OCI-LY3 (cell line): ENCODE measurements around the gene UMAD1.

Experiments used
- H2AFZ ChIP-seq: fragments of 200-600, 300-600 bp; shearing (Covaris generic); 2 replicates; pipeline ENCODE4 v1.6.0; 2014; ENCODE audit warnings: antibody characterized with exemption, low read depth, low read length
- H3K27ac ChIP-seq: fragments of 200-600, 300-600 bp; sonication (generic); 2 replicates; pipeline ENCODE4 v1.5.1; 2014; ENCODE audit warnings: mild to moderate bottlenecking, low read length, moderate library complexity, mixed read lengths
- H3K27me3 ChIP-seq: fragments of 200-600, 300-600 bp; sonication (generic); 2 replicates; pipeline ENCODE4 v1.6.1; 2014; ENCODE audit warnings: low read depth, low read length, mixed read lengths
- H3K36me3 ChIP-seq: fragments of 200-600, 300-600 bp; sonication (generic); replicated peaks from 2 replicates; pipeline ENCODE3; 2014; ENCODE audit warnings: low read depth, low read length, mixed read lengths
- H3K4me1 ChIP-seq: fragments of 300-600, 200-600 bp; sonication (generic); 2 replicates; pipeline ENCODE4 v1.6.1; 2014; ENCODE audit warnings: low read length, mixed read lengths
- H3K4me2 ChIP-seq: fragments of 200-600, 300-600 bp; sonication (generic); 2 replicates; pipeline ENCODE4 v1.6.1; 2014; ENCODE audit warnings: low read length, mixed read lengths
- H3K4me3 ChIP-seq: fragments of 300-600, 200-600 bp; sonication (generic); 2 replicates; pipeline ENCODE4 v1.5.1; 2014; ENCODE audit warnings: antibody characterized with exemption, mild to moderate bottlenecking, low read length, moderate library complexity
- H3K79me2 ChIP-seq: fragments of 300-600, 200-600 bp; shearing (Covaris generic); 2 replicates; pipeline ENCODE4 v1.6.1; 2014; ENCODE audit warnings: mild to moderate bottlenecking, low read length, mixed read lengths
- H3K9ac ChIP-seq: fragments of 300-600, 200-600 bp; shearing (Covaris generic); 2 replicates; pipeline ENCODE4 v1.6.0; 2014; ENCODE audit warnings: mild to moderate bottlenecking, low read length, moderate library complexity
- H3K9me3 ChIP-seq: fragments of 200-600, 300-600 bp; shearing (Covaris generic); 2 replicates; pipeline ENCODE4 v1.6.1; 2014; ENCODE audit warnings: low read length, mixed read lengths; ENCODE audit not compliant: insufficient read depth
- H4K20me1 ChIP-seq: fragments of 200-600, 300-600 bp; sonication (generic); 2 replicates; pipeline ENCODE4 v1.6.1; 2016; ENCODE audit warnings: low read length, mixed read lengths; ENCODE audit not compliant: insufficient read depth
- EZH2phosphoT487 ChIP-seq: fragments of 200-600 bp; shearing (Covaris generic); IDR thresholded peaks from 2 replicates; pipeline ENCODE4 v1.6.1; 2018; ENCODE audit warnings: antibody characterized with exemption, mixed run types, low read depth
- TF ChIP-seq, protein P1 (sequence below): fragments of 200-600, 300-600 bp; sonication (generic); IDR thresholded peaks from 2 replicates; pipeline ENCODE4 v1.5.1; 2014; ENCODE audit warnings: antibody characterized with exemption, low read length, low read depth

Gene UMAD1

DNA sequence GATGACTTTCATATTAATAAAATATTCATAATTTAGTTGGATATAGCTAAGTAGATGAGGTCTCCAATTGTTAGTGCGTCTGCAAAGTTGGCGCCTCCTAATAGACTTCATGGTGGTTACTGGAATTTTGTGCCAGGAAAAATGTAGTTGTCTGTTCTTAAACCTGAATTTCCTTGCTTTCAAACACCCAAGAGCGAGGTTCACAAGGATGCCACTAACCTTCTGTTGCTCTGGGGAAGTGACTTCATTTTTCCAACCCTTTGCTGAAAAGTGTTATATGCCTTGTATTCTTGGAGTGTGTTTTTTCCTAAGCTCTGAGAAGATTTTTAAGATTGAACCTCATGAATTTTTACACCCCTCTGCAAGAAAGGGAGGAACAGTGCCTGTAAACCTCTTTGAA is 229.1 kb downstream of the UMAD1 start:
- Histone ChIP-seq H3K4me1 (peaks cover 14% of the 10 kb centered on the region), H3K9ac (no peak overlapping the region), H3K36me3 (no peaks in the 10 kb centered on the region), H3K4me3 (no peak overlapping the region), H3K79me2 (no peaks in the 10 kb centered on the region), H3K27me3 (no peaks in the 10 kb centered on the region), H3K4me2 (no peak overlapping the region), H2AFZ (no peak overlapping the region), H3K27ac (no peak overlapping the region), H4K20me1 (no peaks in the 10 kb centered on the region), H3K9me3 (no peaks in the 10 kb centered on the region)
- TF ChIP-seq, protein P1, sequence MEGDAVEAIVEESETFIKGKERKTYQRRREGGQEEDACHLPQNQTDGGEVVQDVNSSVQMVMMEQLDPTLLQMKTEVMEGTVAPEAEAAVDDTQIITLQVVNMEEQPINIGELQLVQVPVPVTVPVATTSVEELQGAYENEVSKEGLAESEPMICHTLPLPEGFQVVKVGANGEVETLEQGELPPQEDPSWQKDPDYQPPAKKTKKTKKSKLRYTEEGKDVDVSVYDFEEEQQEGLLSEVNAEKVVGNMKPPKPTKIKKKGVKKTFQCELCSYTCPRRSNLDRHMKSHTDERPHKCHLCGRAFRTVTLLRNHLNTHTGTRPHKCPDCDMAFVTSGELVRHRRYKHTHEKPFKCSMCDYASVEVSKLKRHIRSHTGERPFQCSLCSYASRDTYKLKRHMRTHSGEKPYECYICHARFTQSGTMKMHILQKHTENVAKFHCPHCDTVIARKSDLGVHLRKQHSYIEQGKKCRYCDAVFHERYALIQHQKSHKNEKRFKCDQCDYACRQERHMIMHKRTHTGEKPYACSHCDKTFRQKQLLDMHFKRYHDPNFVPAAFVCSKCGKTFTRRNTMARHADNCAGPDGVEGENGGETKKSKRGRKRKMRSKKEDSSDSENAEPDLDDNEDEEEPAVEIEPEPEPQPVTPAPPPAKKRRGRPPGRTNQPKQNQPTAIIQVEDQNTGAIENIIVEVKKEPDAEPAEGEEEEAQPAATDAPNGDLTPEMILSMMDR: no peak
- TF ChIP-seq EZH2phosphoT487: no peak

DNA sequence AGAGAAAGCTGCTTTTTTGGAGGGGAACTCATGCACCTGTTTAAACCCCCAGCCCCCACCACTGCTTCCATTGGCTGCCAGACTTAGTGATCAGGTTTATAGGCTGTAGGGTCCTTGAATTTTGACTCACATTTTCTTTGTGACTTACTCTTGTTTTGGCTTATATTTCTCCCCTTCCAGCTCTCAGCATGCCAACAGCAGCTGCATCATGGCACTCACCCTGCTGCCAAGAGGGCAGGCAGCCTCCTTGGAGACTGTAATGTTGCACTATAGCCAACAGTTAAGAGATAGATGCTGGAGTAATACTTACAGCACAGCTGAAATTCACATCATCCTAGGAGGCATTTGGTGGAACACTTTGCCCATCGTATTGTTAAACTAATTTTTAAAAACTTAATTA is 230.0 kb downstream of the UMAD1 start:
- no peak overlapping the region for H2AFZ ChIP-seq
- H3K4me2 ChIP-seq: no peak overlapping the region
- no peaks in the 10 kb centered on the region for H3K36me3 ChIP-seq
- no peaks in the 10 kb centered on the region for H4K20me1 ChIP-seq
- H3K79me2 ChIP-seq: no peaks in the 10 kb centered on the region
- TF ChIP-seq, protein P1: no peak
- no peak for TF ChIP-seq EZH2phosphoT487
- H3K9me3 ChIP-seq: no peaks in the 10 kb centered on the region
- H3K4me1 ChIP-seq: peaks cover 14% of the 10 kb centered on the region
- no peak overlapping the region for H3K4me3 ChIP-seq
- H3K9ac ChIP-seq: no peak overlapping the region
- H3K27me3 ChIP-seq: no peaks in the 10 kb centered on the region
- no peak overlapping the region for H3K27ac ChIP-seq

DNA sequence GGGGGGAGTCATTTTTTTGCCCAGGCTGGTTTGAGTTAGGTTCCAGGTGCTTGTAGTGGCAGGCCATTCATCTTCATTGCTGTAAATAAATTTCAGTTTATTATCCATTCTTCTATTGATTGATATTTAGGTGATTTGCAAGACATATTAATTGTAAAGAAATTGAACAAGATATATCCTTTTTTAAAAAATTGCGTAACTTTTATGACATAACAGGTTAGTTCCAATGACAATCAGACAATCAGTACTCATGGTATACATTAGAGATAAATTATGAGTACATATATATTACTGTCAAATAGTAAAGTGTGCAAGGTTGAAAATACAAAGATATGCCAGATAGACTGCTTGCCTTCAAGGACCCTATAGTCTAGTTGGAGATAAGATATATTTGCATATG is 235.9 kb downstream of the UMAD1 start:
- Histone ChIP-seq H3K4me3 (no peak overlapping the region), H3K4me1 (no peaks in the 10 kb centered on the region), H3K79me2 (no peaks in the 10 kb centered on the region), H2AFZ (no peak overlapping the region), H3K27ac (no peak overlapping the region), H3K27me3 (no peaks in the 10 kb centered on the region), H3K4me2 (no peak overlapping the region), H4K20me1 (no peaks in the 10 kb centered on the region), H3K9me3 (no peaks in the 10 kb centered on the region), H3K9ac (no peak overlapping the region), H3K36me3 (no peaks in the 10 kb centered on the region)
- no peak for TF ChIP-seq EZH2phosphoT487
- TF ChIP-seq, protein P1: no peak

DNA sequence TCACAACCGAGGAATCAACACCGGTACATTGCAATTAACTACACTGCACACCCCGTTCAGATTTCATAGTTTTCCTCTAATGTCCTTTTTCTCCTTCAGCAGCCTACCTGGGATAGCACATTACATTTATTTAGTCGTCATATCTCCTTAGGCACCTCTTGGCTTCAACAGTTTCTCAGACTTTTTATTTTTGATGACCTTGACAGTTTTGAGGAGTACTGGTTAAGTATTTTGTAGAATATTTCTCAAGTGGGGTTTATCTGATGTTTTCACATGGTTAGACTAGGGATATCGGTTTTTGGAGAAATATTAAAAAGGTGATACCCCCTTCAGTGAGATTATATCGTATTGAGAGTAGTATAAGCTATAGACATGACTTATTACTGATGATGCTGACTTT is 241.0 kb downstream of the UMAD1 start:
- Histone ChIP-seq H3K36me3 (no peaks in the 10 kb centered on the region), H3K9me3 (no peaks in the 10 kb centered on the region), H3K79me2 (no peaks in the 10 kb centered on the region), H3K27ac (no peak overlapping the region), H3K4me2 (no peak overlapping the region), H4K20me1 (no peaks in the 10 kb centered on the region), H3K27me3 (no peaks in the 10 kb centered on the region), H3K4me1 (0 out of 2 replicates have a peak, but pooled peaks cover 3% of the 10 kb centered on the region), H3K4me3 (no peak overlapping the region), H3K9ac (no peak overlapping the region), H2AFZ (no peak overlapping the region)
- no peak for TF ChIP-seq EZH2phosphoT487
- TF ChIP-seq, protein P1: no peak
